Measurements from ENCODE around the gene RHO. TPM values are rescaled to one million over a fixed set of nuclear protein-coding genes. Genes with fewer than 3 reads are reported as not detected.

The RHO gene
- total RNA-seq, 2 donors from 2014 or later, result not detected

DNA sequence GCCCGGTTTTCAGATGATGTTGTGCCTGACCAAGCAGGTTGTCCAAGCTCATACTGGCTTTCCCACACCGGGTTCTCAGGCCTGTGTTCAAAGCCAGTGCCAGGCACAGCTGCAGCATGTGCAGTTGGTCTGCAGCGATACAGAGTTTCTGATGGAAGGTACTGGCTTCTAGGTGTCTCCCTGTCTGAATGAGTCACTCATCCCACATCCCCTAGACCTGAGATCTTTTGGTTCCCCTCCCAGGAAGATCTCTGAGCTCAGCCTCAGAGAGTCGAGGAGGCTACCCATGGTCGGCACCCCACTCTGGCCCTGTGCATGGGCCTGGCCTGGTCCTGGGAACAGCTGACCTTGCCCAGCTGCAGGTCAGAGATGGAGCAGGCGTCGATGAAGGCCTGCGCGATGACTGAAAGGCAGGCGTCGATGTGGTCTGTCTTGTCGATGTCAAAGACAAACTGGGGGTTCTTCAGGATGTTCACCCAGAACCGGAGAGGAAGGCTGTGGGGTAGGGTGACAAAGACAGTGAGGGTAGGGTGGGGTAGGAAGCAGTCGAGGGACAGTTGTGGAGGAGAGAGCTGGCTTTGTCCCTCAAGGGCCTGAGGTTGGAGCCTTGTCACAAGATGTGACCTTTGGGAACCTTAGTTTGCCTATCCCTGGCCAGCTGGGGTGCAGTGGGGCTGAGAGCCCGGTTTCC lies 29.8 kb downstream of the RHO start:
- ATAC-seq (no peak), DNase-seq (no peak)
- H3K27ac ChIP-seq, result no peak overlapping the region

DNA sequence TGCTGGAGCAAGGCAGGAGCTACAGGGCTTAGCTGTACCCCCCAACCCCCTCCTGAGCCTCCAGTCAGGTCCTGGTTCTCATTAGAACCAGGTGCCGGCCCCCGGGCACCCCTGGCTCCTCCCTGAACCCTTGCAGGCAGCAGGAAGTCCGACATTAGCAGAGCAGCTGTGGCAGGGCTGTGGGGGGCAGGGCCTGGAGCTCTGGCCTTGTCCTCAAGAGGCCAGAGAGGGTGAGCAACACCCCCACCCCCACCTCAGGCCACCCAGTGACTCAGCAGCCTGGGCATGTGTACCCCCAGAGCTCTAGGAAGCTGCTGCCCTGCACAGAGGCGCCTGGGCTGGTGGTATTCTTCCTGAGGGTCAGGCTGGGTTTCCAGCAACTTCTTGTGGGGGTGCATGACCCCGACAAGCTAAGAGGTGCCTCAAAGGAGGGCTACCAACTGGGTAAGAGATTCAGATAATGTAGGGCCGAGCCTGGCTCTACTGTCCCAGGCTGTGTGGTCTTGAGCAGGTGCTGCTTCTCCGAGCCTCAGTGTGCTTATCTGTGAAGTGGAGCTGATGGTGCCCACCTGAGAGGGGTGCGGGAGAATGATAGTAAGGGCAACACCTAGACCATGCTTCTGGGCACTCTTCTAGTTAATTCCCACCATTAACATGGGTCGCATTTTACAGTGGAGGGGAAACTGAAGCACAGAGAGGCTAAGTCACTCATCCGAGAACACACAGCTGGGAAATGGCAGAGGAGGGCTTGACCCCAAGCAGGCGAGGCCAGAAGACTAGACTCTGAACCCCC lies 30.5 kb downstream of the RHO start:
- H3K27ac ChIP-seq, result no peak overlapping the region
- no peak for DNase-seq
- intact Hi-C loops (cut with DNase I), result no loop called here
- no peak for ATAC-seq
- H3K36me3 ChIP-seq (replicated peaks in 1 of 2; ENCODE audit: insufficient read depth in 1 of 2, low read depth in 2 of 2), result no peaks in the 10 kb centered on the region
- no peak overlapping the region for H3K4me3 ChIP-seq
- 73 to 74% methylated on average over 7 to 10 of the region's 11 CpGs for WGBS, 2 donors
- peaks cover 11% of the 10 kb centered on the region for H3K4me1 ChIP-seq
- H3K27me3 ChIP-seq, result no peaks in the 10 kb centered on the region
- H3K9me3 ChIP-seq, result no peaks in the 10 kb centered on the region
- TF ChIP-seq POLR2A (IDR thresholded peaks at IDR 0.05), result no peak
- TF ChIP-seq, protein P1, sequence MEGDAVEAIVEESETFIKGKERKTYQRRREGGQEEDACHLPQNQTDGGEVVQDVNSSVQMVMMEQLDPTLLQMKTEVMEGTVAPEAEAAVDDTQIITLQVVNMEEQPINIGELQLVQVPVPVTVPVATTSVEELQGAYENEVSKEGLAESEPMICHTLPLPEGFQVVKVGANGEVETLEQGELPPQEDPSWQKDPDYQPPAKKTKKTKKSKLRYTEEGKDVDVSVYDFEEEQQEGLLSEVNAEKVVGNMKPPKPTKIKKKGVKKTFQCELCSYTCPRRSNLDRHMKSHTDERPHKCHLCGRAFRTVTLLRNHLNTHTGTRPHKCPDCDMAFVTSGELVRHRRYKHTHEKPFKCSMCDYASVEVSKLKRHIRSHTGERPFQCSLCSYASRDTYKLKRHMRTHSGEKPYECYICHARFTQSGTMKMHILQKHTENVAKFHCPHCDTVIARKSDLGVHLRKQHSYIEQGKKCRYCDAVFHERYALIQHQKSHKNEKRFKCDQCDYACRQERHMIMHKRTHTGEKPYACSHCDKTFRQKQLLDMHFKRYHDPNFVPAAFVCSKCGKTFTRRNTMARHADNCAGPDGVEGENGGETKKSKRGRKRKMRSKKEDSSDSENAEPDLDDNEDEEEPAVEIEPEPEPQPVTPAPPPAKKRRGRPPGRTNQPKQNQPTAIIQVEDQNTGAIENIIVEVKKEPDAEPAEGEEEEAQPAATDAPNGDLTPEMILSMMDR (IDR thresholded peaks at IDR 0.05), result no peak

More for the DNA sequence above, 29.8 kb downstream of the RHO start:
- Histone ChIP-seq H3K36me3 (replicated peaks in 1 of 2; ENCODE audit: insufficient read depth in 1 of 2, low read depth in 2 of 2) (no peaks in the 10 kb centered on the region), H3K4me1 (peaks cover 11% of the 10 kb centered on the region), H3K27me3 (no peaks in the 10 kb centered on the region), H3K9me3 (no peaks in the 10 kb centered on the region), H3K4me3 (no peak overlapping the region)
- WGBS, 2 donors, result 78 to 84% methylated on average over 12 to 15 of the region's 15 CpGs
- intact Hi-C loops (cut with DNase I), result no loop called here
- TF ChIP-seq POLR2A (IDR thresholded peaks at IDR 0.05), result no peak
- TF ChIP-seq, protein P1 (IDR thresholded peaks at IDR 0.05), result no peak

DNA sequence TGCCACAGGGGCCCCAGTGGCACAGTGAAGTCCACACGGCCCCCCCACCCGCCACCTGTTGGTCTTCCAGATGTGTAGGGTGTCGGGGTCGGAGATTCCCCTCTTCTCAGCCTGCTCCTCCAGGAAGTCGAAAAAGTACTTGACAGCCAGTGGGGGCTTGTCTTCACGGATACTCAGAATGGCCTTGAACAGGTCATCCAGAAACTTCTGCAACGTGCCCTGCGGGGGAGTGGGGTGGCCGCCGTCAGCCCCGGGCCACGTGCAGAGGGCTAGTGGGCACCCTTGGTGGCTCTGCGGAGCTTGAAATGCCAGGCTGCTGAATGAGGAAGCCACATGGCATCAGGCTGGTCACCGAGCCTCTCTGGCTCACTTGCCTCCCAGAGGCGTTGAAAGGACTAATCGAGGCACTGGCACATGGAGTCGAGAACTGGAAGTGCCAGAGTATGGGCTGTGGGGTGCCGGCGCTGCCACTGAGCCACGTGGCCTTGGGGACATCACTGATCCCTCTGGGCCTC lies 31.2 kb downstream of the RHO start:
- Histone ChIP-seq H3K36me3 (replicated peaks in 1 of 2; ENCODE audit: insufficient read depth in 1 of 2, low read depth in 2 of 2) (no peaks in the 10 kb centered on the region), H3K4me3 (no peak overlapping the region), H3K4me1 (peaks cover 6% of the 10 kb centered on the region), H3K27me3 (no peaks in the 10 kb centered on the region), H3K9me3 (no peaks in the 10 kb centered on the region), H3K27ac (no peak overlapping the region)
- TF ChIP-seq POLR2A (IDR thresholded peaks at IDR 0.05), result no peak
- TF ChIP-seq, protein P1 (IDR thresholded peaks at IDR 0.05), result no peak
- WGBS, 2 donors, result 88 to 90% methylated on average over 15 to 19 of the region's 20 CpGs
- DNase-seq, result no peak
- intact Hi-C loops (cut with DNase I), result no loop called here
- no peak for ATAC-seq

DNA sequence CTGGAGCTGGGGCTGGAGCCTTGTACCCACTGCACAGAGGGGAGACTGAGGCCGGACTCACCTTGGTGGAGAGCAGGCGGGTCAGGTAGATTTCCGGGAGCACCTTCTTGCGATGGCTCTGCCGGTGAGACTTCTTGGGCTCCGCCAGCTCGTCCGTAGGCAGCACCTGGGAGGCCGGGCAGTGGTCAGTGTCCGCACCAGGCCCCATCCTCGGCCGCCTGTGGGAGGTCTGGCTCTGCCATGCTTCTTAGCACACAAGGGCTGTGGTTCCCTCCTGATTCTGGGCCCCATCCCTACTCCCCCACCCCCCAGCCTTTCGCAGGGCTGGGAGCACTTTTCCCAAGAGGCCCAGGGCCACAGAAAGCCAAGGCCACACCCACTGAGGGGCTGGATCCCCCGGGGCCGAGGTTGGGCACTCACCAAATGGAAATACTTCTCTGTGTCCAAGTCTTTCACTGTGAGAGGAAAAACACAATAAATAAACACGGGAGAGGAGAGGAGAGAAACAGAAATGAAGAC lies 31.9 kb downstream of the RHO start:
- peak overlapping the region in 2 of 4 donors; percentile 39 to 54 for H3K27ac ChIP-seq
- whole genome bisulfite sequencing, 2 donors, result 34 to 65% methylated on average over 4 to 12 of the region's 16 CpGs
- no peak for ATAC-seq

More for the DNA sequence above, 31.9 kb downstream of the RHO start:
- Histone ChIP-seq H3K9me3 (no peaks in the 10 kb centered on the region), H3K4me1 (no peaks in the 10 kb centered on the region), H3K27me3 (no peaks in the 10 kb centered on the region), H3K4me3 (no peak overlapping the region), H3K36me3 (replicated peaks in 1 of 2; ENCODE audit: insufficient read depth in 1 of 2, low read depth in 2 of 2) (no peaks in the 10 kb centered on the region)
- DNase-seq, result no peak
- TF ChIP-seq POLR2A (IDR thresholded peaks at IDR 0.05), result no peak
- TF ChIP-seq, protein P1 (IDR thresholded peaks at IDR 0.05), result no peak
- intact Hi-C loops (cut with DNase I), result no loop called here

All from body of pancreas (tissue), 4 donors.